Neuronal stem cell (in vitro differentiated cells): ENCODE measurements around the gene PXDN.

Source experiments
- DNase-seq: peaks from one replicate; pipeline ENCODE4 v3.0.0-alpha.2; 2013; ENCODE audit warnings: low spot score
- H2AFZ ChIP-seq: one replicate; pipeline ENCODE4 v1.6.1; 2013; ENCODE audit warnings: mild to moderate bottlenecking, low read length, inconsistent platforms
- H2AK5ac ChIP-seq: 2 replicates; pipeline ENCODE4 v1.6.1; 2013; ENCODE audit warnings: low read depth, mild to moderate bottlenecking, inconsistent platforms, low read length, moderate library complexity, mixed read lengths
- H2BK120ac ChIP-seq: 2 replicates; pipeline ENCODE4 v1.6.1; 2013; ENCODE audit warnings: low read depth, mild to moderate bottlenecking, inconsistent platforms, low read length, moderate library complexity, mixed read lengths
- H2BK12ac ChIP-seq: one replicate; pipeline ENCODE4 v1.6.1; 2013; ENCODE audit warnings: low read length, inconsistent platforms
- H2BK15ac ChIP-seq: 2 replicates; pipeline ENCODE4 v1.6.1; 2013; ENCODE audit warnings: mild to moderate bottlenecking, low read length, inconsistent platforms, mixed read lengths
- H2BK5ac ChIP-seq: one replicate; pipeline ENCODE4 v1.6.1; 2013; ENCODE audit warnings: inconsistent platforms, mild to moderate bottlenecking, low read length, moderate library complexity
- H3K14ac ChIP-seq: one replicate; pipeline ENCODE4 v1.6.1; 2013; ENCODE audit warnings: low read length, inconsistent platforms
- H3K18ac ChIP-seq: 2 replicates; pipeline ENCODE4 v1.6.1; 2013; ENCODE audit warnings: low read length, inconsistent platforms
- H3K23ac ChIP-seq: 2 replicates; pipeline ENCODE4 v1.6.1; 2013; ENCODE audit warnings: low read depth, mild to moderate bottlenecking, mixed read lengths, low read length, inconsistent platforms; ENCODE audit not compliant: poor library complexity
- H3K27ac ChIP-seq: replicated peaks from 3 replicates; pipeline ENCODE4 v1.5.1; 2013; ENCODE audit warnings: low read length, inconsistent platforms
- H3K27me3 ChIP-seq, 3 experiments: 2 replicates each; pipeline ENCODE4 v1.6.1; 2013; ENCODE audit warnings: low read length in 3 of 3, mild to moderate bottlenecking in 2 of 3, inconsistent platforms in 1 of 3, low read depth in 1 of 3, mixed read lengths in 1 of 3, moderate library complexity in 1 of 3; ENCODE audit not compliant: control insufficient read depth in 3 of 3, insufficient read depth in 3 of 3
- H3K36me3 ChIP-seq, 2 donors: replicated peaks in 1 of 2; 2 replicates each; pipeline ENCODE4 v1.6.1; 2013; ENCODE audit warnings: low read length in 2 of 2; ENCODE audit not compliant: control insufficient read depth in 2 of 2, insufficient read depth in 2 of 2
- H3K4ac ChIP-seq: 2 replicates; pipeline ENCODE4 v1.6.1; 2013; ENCODE audit warnings: inconsistent platforms, mild to moderate bottlenecking, low read length, moderate library complexity
- H3K4me1 ChIP-seq, 2 donors: 1 replicate in 1 of 2; 2 replicates in 1 of 2; pipeline ENCODE4 v1.6.1; 2013; ENCODE audit warnings: low read length in 2 of 2, low read depth in 1 of 2; ENCODE audit not compliant: control insufficient read depth in 2 of 2, insufficient read depth in 1 of 2
- H3K4me2 ChIP-seq: one replicate; pipeline ENCODE4 v1.6.1; 2013; ENCODE audit warnings: mild to moderate bottlenecking, low read length, inconsistent platforms; ENCODE audit not compliant: insufficient read depth, poor library complexity, severe bottlenecking
- H3K4me3 ChIP-seq, 2 donors: 2 replicates each; pipeline ENCODE4 v1.5.1; 2013; ENCODE audit warnings: low read length in 2 of 2, mild to moderate bottlenecking in 2 of 2, inconsistent platforms in 1 of 2, moderate library complexity in 1 of 2
- H3K79me1 ChIP-seq: one replicate; pipeline ENCODE4 v1.6.1; 2013; ENCODE audit warnings: low read depth, mild to moderate bottlenecking, inconsistent platforms, low read length, moderate library complexity
- H3K9ac ChIP-seq: one replicate; pipeline ENCODE4 v1.6.1; 2013; ENCODE audit warnings: mild to moderate bottlenecking, low read depth, low read length, inconsistent platforms; ENCODE audit not compliant: poor library complexity
- H3K9me3 ChIP-seq, 2 donors: replicated peaks in 1 of 2; 2 replicates each; pipeline versions ENCODE3 to v1.6.1; 2013; ENCODE audit warnings: low read length in 2 of 2, mild to moderate bottlenecking in 2 of 2, inconsistent platforms in 1 of 2, low read depth in 1 of 2, mixed read lengths in 1 of 2, moderate library complexity in 1 of 2; ENCODE audit not compliant: control insufficient read depth in 2 of 2, insufficient read depth in 1 of 2
- H4K8ac ChIP-seq: one replicate; pipeline ENCODE4 v1.6.1; 2013; ENCODE audit warnings: low read depth, mild to moderate bottlenecking, inconsistent platforms, low read length, moderate library complexity
- H4K91ac ChIP-seq: one replicate; pipeline ENCODE4 v1.6.1; 2013; ENCODE audit warnings: low read length, low read depth, mild to moderate bottlenecking, inconsistent platforms; ENCODE audit not compliant: poor library complexity
- WGBS, 2 donors: extraction: QIAGEN DNeasy Blood & Tissue Kit; methylation state at CpG; one replicate each; pipeline ENCODE4 v1.1.7; 2013; ENCODE audit warnings: missing lambda C conversion rate in 2 of 2, mixed read lengths in 1 of 2; ENCODE audit not compliant: insufficient read length in 2 of 2, insufficient replicate concordance in 1 of 2; ENCODE audit errors: extremely low coverage in 2 of 2; 5-methylcytosine and 5-hydroxymethylcytosine counted together

The PXDN gene

DNA sequence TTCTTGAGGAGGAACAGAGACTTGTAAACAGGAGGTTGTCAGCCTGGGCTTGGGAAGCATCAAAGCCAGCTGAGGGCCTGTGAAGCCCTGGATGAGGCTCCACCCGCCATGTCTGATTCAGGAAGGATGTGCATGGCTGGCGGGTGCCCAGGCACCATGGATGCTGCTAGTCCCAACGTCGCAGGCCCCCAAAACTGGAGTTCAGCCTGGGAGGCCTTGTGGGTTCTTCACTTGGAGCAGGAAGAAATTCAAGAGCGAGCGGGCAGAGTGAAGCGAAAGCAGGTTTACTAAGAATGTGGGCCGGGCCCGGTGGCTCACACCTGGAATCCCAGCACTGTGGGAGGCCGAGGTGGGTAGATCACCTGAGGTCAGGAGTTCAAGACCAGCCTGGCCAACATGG is 12.1 kb upstream of the PXDN start:
- no CpG with 5 or more reads among the region's 10 CpGs for WGBS, 2 donors
- Histone ChIP-seq H3K27me3 (no peaks in the 10 kb centered on the region), H3K4me2 (no peak overlapping the region), H3K4me3 (no peak overlapping the region), H3K36me3 (peaks cover 0 to 1% of the 10 kb centered on the region in 2 donors), H3K14ac (no peak overlapping the region), H2BK120ac (no peak overlapping the region), H3K9me3 (peaks cover 6 to 16% of the 10 kb centered on the region in 2 donors), H3K18ac (no peak overlapping the region), H2AFZ (no peak overlapping the region), H3K79me1 (no peaks in the 10 kb centered on the region), H3K9ac (no peak overlapping the region), H3K4me1 (no peaks in the 10 kb centered on the region), H2AK5ac (no peak overlapping the region), H3K4ac (no peak overlapping the region), H2BK15ac (no peak overlapping the region), H2BK12ac (no peak overlapping the region), H3K23ac (no peak overlapping the region), H3K27ac (no peak overlapping the region), H4K8ac (no peak overlapping the region), H4K91ac (no peak overlapping the region), H2BK5ac (no peak overlapping the region)
- no peak for DNase-seq

DNA sequence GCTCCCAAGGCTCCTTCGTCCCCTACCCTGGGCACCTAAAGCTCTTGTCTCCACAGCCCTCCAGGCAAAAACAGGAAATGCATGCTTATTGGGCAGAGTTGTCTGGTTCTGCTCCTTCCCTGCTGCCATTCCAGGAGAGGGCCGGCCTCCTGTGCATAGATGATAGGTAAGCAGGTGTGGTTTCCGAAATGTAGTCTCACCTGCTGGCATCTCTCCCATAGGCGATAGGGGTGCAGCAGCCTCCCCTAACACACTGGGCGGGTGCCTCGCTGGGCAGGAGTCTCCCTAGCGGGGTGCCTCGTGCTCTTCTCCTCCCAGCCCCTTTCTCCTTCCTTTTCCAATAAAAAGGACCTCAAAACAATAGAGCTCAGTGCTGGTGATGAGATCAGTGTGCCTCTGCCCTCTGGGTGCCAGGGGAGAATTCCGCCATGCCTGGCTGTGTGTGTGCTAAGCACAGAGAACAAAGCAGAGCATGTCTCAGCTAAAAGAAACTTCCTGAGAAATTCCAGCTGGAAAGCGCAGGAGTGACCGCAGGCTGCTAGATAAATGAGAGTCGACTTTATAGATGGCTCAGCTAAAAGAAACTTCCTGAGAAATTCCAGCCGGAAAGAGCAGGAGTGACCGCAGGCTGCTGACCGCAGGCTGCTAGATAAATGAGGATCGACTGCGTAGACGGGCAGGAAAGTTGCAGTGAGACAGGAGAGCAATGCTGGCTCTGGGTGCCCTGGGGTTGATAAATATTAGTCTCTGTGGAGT is 11.3 kb upstream of the PXDN start:
- Histone ChIP-seq H4K8ac (no peak overlapping the region), H3K4me2 (no peak overlapping the region), H4K91ac (no peak overlapping the region), H3K14ac (no peak overlapping the region), H3K27me3 (no peaks in the 10 kb centered on the region), H3K18ac (no peak overlapping the region), H3K36me3 (peaks cover 0 to 1% of the 10 kb centered on the region in 2 donors), H3K4ac (no peak overlapping the region), H3K4me1 (peaks cover 0 to under 1% of the 10 kb centered on the region in 2 donors), H3K27ac (no peak overlapping the region), H2BK120ac (no peak overlapping the region), H2BK12ac (no peak overlapping the region), H2BK15ac (no peak overlapping the region), H3K9ac (no peak overlapping the region), H3K79me1 (no peaks in the 10 kb centered on the region), H3K23ac (no peak overlapping the region), H3K4me3 (no peak overlapping the region), H3K9me3 (peaks cover 6 to 16% of the 10 kb centered on the region in 2 donors), H2AFZ (no peak overlapping the region), H2BK5ac (no peak overlapping the region), H2AK5ac (no peak overlapping the region)
- no peak for DNase-seq
- WGBS, 2 donors = no CpG with 5 or more reads among the region's 18 CpGs

DNA sequence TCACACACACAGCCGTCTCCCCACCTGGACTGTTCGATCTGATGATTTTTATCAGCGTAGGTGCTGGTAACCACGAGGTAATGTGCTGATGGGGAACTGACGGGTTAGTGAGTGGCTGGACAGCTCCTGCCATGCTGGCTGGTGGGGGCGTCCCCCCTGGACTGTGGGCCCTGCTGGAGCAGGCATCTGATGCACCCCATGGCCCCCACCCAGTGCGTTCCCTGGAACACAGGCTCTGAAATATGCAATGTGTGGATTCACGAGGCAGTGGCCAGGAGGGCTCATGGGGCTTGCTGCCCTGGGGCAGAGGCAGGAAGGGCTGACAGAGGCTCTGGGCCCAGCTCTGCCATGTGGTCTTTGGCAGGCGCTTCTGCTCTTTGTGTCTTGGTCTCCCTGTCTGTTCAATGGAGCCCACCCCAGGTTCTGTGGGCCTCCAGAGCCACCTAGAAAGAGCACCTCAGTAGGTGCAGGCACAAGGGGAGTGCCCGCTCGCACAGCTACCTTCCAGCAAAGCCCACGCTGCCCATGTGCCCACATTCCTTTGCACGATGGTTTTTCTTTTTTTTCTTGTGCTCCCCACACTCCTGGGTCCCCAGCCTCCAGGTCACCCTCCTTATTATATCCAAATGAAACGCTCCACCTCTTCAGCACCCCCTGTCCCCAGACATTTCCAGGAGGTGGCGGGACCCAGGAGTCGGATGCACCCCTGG is 10.3 kb upstream of the PXDN start:
- no peak overlapping the region for H3K4ac ChIP-seq
- WGBS, 2 donors = no CpG with 5 or more reads among the region's 16 CpGs

DNA sequence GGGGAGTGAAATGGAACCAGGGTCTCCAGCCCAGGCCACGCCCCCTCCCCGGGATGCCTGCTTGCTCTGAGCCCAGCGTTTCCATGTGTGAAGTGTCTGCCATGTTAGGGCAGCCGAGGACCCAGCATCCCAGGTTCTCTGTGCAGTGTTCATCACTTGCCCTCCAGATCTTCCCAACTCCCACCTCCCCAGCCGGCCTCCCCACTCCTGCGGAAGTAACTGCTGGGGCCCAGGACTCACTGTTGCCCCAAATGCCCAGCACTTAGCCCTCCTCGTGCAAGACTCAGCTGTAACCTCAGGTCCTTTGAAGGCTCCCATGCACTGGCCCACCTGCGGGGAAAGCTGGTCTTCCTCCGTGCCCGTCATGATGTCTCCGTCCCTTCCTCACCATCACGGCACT is 9.7 kb upstream of the PXDN start:
- H3K9ac ChIP-seq = no peak overlapping the region
- H3K23ac ChIP-seq = peak overlapping the region; percentile 39
- peaks cover 6 to 16% of the 10 kb centered on the region in 2 donors for H3K9me3 ChIP-seq
- H3K4ac ChIP-seq = no peak overlapping the region
- peaks cover 0 to 2% of the 10 kb centered on the region in 2 donors for H3K4me1 ChIP-seq
- H3K18ac ChIP-seq = no peak overlapping the region
- H3K4me3 ChIP-seq = peak overlapping the region in 1 of 2 donors; percentile 10
- no peaks in the 10 kb centered on the region for H3K27me3 ChIP-seq
- H2AK5ac ChIP-seq = peak overlapping the region; percentile 53
- no peak overlapping the region for H2BK15ac ChIP-seq
- H2BK120ac ChIP-seq = no peak overlapping the region
- H4K8ac ChIP-seq = no peak overlapping the region
- H4K91ac ChIP-seq = no peak overlapping the region
- H3K27ac ChIP-seq = no peak overlapping the region
- no peak overlapping the region for H2BK12ac ChIP-seq
- H3K4me2 ChIP-seq = no peak overlapping the region
- no CpG with 5 or more reads among the region's 12 CpGs for WGBS, 2 donors
- H2AFZ ChIP-seq = no peak overlapping the region
- H2BK5ac ChIP-seq = no peak overlapping the region
- no peak for DNase-seq
- no peaks in the 10 kb centered on the region for H3K79me1 ChIP-seq
- H3K14ac ChIP-seq = no peak overlapping the region
- peaks cover 0 to 1% of the 10 kb centered on the region in 2 donors for H3K36me3 ChIP-seq

More for the DNA sequence above, 10.3 kb upstream of the PXDN start:
- peaks cover 0 to 1% of the 10 kb centered on the region in 2 donors for H3K36me3 ChIP-seq
- H4K8ac ChIP-seq = no peak overlapping the region
- no peaks in the 10 kb centered on the region for H3K79me1 ChIP-seq
- peak overlapping the region; percentile 53 for H2AK5ac ChIP-seq
- no peak overlapping the region for H2BK12ac ChIP-seq
- peak overlapping the region in 1 of 2 donors; percentile 10 for H3K4me3 ChIP-seq
- no peak overlapping the region for H2AFZ ChIP-seq
- H2BK120ac ChIP-seq = no peak overlapping the region
- peak overlapping the region; percentile 39 for H3K23ac ChIP-seq
- no peak for DNase-seq
- H3K27me3 ChIP-seq = no peaks in the 10 kb centered on the region
- H3K4me2 ChIP-seq = no peak overlapping the region
- H4K91ac ChIP-seq = no peak overlapping the region
- H3K9ac ChIP-seq = no peak overlapping the region
- peaks cover 6 to 16% of the 10 kb centered on the region in 2 donors for H3K9me3 ChIP-seq
- no peak overlapping the region for H2BK15ac ChIP-seq
- H3K14ac ChIP-seq = no peak overlapping the region
- H3K4me1 ChIP-seq = peaks cover 0 to 2% of the 10 kb centered on the region in 2 donors
- H3K27ac ChIP-seq = no peak overlapping the region
- no peak overlapping the region for H2BK5ac ChIP-seq
- H3K18ac ChIP-seq = no peak overlapping the region
